ENCODE results near the gene RBM39. TPM values are rescaled to one million over a fixed set of nuclear protein-coding genes. Genes with fewer than 3 reads are reported as not detected.
A peak's percentile ranks its signal among the peaks of the same experiment; 100 is the strongest.
"Not testable (repeated sequence)": the region's sequence is repeated elsewhere in the genome, so short reads cannot be mapped to it uniquely, and the experiment has no call there.

Gene RBM39
- total RNA-seq, 1 experiment from 2014 or later, result 282 TPM

DNA sequence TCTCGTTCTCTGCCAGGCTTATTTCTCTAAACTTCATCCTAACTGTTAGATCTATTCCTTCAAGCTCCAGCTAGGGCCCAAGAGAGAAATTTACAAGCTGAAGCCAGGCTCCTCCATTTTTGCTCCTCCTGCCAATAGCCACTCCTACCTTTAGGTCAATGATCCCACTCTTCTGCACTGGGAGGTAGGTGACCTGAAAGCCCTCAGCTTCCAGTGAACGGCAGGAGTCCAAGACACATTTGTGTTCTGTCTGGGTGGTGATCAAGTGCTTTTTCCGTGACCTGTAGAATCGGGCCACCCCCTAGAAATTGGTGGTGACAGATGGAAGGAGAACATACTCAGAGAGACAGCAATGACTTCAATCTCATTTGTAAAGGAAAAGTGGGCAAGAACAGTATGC is 51.8 kb downstream of the RBM39 start:
- TF ChIP-seq CTCF (IDR thresholded peaks at IDR 0.05), result no peak
- TF ChIP-seq, protein P1, sequence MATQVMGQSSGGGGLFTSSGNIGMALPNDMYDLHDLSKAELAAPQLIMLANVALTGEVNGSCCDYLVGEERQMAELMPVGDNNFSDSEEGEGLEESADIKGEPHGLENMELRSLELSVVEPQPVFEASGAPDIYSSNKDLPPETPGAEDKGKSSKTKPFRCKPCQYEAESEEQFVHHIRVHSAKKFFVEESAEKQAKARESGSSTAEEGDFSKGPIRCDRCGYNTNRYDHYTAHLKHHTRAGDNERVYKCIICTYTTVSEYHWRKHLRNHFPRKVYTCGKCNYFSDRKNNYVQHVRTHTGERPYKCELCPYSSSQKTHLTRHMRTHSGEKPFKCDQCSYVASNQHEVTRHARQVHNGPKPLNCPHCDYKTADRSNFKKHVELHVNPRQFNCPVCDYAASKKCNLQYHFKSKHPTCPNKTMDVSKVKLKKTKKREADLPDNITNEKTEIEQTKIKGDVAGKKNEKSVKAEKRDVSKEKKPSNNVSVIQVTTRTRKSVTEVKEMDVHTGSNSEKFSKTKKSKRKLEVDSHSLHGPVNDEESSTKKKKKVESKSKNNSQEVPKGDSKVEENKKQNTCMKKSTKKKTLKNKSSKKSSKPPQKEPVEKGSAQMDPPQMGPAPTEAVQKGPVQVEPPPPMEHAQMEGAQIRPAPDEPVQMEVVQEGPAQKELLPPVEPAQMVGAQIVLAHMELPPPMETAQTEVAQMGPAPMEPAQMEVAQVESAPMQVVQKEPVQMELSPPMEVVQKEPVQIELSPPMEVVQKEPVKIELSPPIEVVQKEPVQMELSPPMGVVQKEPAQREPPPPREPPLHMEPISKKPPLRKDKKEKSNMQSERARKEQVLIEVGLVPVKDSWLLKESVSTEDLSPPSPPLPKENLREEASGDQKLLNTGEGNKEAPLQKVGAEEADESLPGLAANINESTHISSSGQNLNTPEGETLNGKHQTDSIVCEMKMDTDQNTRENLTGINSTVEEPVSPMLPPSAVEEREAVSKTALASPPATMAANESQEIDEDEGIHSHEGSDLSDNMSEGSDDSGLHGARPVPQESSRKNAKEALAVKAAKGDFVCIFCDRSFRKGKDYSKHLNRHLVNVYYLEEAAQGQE (IDR thresholded peaks at IDR 0.05; ENCODE audit: insufficient read depth in 1 of 2, low read depth in 2 of 2, low read length in 1 of 2), result no peak
- BruUV-seq (replicated peaks), result no TSS peak
- intact Hi-C loops (cut with micrococcal nuclease; ENCODE audit: unreplicated experiment) (no loop called here), in situ Hi-C loops (cut with HindIII; ENCODE audit: low pct_unique_long_range_greater_than_20kb, low sequenced_read_pairs) (no loop called here)
- Histone ChIP-seq H3K9me3 (ENCODE audit: control insufficient read depth, insufficient read depth, low read depth, low read length) (no peaks in the 10 kb centered on the region), H3K4me3 (ENCODE audit: low read depth in 2 of 2, low read length in 2 of 2) (no peak overlapping the region), H3K4me1 (ENCODE audit: control insufficient read depth, insufficient read depth, low read length) (no peaks in the 10 kb centered on the region), H3K27ac (ENCODE audit: low read length) (no peak overlapping the region), H3K27me3 (ENCODE audit: control insufficient read depth, insufficient read depth, low read length) (no peaks in the 10 kb centered on the region), H3K36me3 (ENCODE audit: control insufficient read depth, insufficient read depth, low read length) (peaks cover 9% of the 10 kb centered on the region; the same call in 1 of the 2 replicates)
- no peak for DNase-seq (ENCODE audit: low read depth, low spot score)
- ChIA-PET CTCF (no interaction called here), POLR2A (no interaction called here)
- ATAC-seq, result no peak

DNA sequence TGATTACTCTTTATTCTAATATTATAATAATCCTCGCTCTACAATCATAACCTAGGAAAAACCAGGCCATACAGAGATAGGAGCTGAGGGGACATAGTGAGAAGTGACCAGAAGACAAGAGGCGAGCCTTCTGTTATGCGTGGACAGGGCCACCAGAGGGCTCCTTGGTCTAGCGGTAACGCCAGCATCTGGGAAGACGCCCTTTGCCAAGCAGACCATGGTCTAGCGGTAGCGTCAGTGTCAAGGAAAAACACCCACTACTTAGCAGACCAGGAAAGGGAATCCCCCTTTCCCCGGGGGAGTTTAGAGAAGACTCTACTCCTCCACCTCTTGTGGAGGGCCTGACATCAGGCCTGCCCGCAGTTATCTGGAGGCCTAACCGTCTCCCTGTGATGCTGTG is 55.2 kb downstream of the RBM39 start:
- intact Hi-C loops (cut with micrococcal nuclease; ENCODE audit: unreplicated experiment); BruUV-seq (replicated peaks); in situ Hi-C loops (cut with HindIII; ENCODE audit: low pct_unique_long_range_greater_than_20kb, low sequenced_read_pairs); H3K4me3 ChIP-seq (ENCODE audit: low read depth in 2 of 2, low read length in 2 of 2); H3K27me3 ChIP-seq (ENCODE audit: control insufficient read depth, insufficient read depth, low read length); ATAC-seq; H3K9me3 ChIP-seq (ENCODE audit: control insufficient read depth, insufficient read depth, low read depth, low read length); H3K36me3 ChIP-seq (ENCODE audit: control insufficient read depth, insufficient read depth, low read length); H3K4me1 ChIP-seq (ENCODE audit: control insufficient read depth, insufficient read depth, low read length); DNase-seq (ENCODE audit: low read depth, low spot score); H3K27ac ChIP-seq (ENCODE audit: low read length): not testable (repeated sequence)
- ChIA-PET POLR2A (interaction anchor here (0.7 kb wide), 2 partner anchors 20 to 197 kb away, joined by 7 to 9 read pairs; no protein-coding TSS in a partner anchor), CTCF (interaction anchor here (0.6 to 0.7 kb wide), 3 partner anchors 9 to 83 kb away, joined by 4 to 5 read pairs (median 4); no protein-coding TSS in a partner anchor)
- TF ChIP-seq CTCF (IDR thresholded peaks at IDR 0.05), result peak; percentile 78; the same call in 1 of the 2 replicates

GRCh38 chr20:35685368-35685767 is 56.7 kb downstream of the RBM39 start:
- CTCF ChIA-PET; DNase-seq (ENCODE audit: low read depth, low spot score); BruUV-seq (replicated peaks); H3K27me3 ChIP-seq (ENCODE audit: control insufficient read depth, insufficient read depth, low read length); H3K27ac ChIP-seq (ENCODE audit: low read length); H3K4me3 ChIP-seq (ENCODE audit: low read depth in 2 of 2, low read length in 2 of 2); H3K36me3 ChIP-seq (ENCODE audit: control insufficient read depth, insufficient read depth, low read length); POLR2A ChIA-PET; intact Hi-C loops (cut with micrococcal nuclease; ENCODE audit: unreplicated experiment); H3K4me1 ChIP-seq (ENCODE audit: control insufficient read depth, insufficient read depth, low read length); in situ Hi-C loops (cut with HindIII; ENCODE audit: low pct_unique_long_range_greater_than_20kb, low sequenced_read_pairs); H3K9me3 ChIP-seq (ENCODE audit: control insufficient read depth, insufficient read depth, low read depth, low read length); ATAC-seq: not testable (repeated sequence)

Data from Panc1 (cell line).